Endothelial cell of umbilical vein (primary cell): ENCODE measurements around the gene CEACAM16.

Experiments used
- EZH2 ChIP-seq: IDR thresholded peaks from 2 replicates; pipeline ENCODE4 v1.6.1; 2012; ENCODE audit warnings: borderline replicate concordance, low read depth, mild to moderate bottlenecking, moderate library complexity, low read length, inconsistent platforms; ENCODE audit not compliant: severe bottlenecking
- POLR2A ChIP-seq: IDR thresholded peaks from 2 replicates; pipeline ENCODE4 v1.6.1; 2012; ENCODE audit warnings: low read depth, mild to moderate bottlenecking, control low read depth, low read length
- TF ChIP-seq, protein P1 (sequence below), 2 donors: IDR thresholded peaks; 1 replicate in 1 of 2; 2 replicates in 1 of 2; pipeline ENCODE4 v1.5.1; 2011; ENCODE audit warnings: low read length in 2 of 2, mild to moderate bottlenecking in 2 of 2, moderate library complexity in 2 of 2, control low read depth in 1 of 2, inconsistent platforms in 1 of 2, low read depth in 1 of 2; ENCODE audit not compliant: insufficient read depth in 1 of 2; ENCODE audit errors: extremely low read depth in 1 of 2

DNA sequence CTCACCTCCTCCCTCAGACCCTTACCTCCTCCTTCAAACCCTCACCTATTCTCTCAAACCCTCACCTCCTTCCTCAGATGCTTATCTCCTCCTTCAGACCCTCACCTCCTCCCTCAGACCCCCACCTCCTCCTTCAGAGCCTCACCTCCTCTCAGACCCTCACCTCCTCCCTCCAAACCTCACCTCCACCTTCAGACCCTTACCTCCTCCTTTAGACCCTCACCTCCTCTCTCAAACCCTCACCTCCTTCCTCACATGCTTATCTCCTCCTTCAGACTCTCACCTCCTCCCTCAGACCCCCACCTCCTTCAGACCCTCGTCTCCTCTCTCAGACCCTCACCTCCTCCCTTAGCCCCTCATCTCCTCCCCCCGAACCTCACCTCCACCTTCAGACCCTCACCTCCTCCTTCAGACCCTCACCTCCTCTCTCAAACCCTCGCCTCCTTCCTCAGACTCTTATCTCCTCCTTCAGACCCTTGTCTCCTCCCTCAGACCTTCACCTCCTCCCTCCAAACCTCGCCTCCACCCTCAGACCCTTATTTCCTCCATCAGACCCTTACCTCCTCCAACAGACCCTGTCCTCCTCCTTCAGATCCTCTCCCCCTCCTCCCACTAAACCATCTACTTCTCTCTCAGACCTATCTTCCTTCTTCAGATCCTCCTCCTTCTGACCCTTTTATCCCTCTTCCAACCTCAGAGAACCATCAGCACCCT, 47.1 kb downstream of the CEACAM16 start:
- TF ChIP-seq, protein P1, sequence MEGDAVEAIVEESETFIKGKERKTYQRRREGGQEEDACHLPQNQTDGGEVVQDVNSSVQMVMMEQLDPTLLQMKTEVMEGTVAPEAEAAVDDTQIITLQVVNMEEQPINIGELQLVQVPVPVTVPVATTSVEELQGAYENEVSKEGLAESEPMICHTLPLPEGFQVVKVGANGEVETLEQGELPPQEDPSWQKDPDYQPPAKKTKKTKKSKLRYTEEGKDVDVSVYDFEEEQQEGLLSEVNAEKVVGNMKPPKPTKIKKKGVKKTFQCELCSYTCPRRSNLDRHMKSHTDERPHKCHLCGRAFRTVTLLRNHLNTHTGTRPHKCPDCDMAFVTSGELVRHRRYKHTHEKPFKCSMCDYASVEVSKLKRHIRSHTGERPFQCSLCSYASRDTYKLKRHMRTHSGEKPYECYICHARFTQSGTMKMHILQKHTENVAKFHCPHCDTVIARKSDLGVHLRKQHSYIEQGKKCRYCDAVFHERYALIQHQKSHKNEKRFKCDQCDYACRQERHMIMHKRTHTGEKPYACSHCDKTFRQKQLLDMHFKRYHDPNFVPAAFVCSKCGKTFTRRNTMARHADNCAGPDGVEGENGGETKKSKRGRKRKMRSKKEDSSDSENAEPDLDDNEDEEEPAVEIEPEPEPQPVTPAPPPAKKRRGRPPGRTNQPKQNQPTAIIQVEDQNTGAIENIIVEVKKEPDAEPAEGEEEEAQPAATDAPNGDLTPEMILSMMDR (IDR thresholded peaks at IDR 0.05; ENCODE audit: extremely low read depth in 1 of 2, insufficient read depth in 1 of 2, low read depth in 1 of 2, low read length in 2 of 2), result no peak
- TF ChIP-seq POLR2A (no peak), EZH2 (no peak)
